H1 (cell line): ENCODE results near the gene SRSF12.

ENCODE experiments used
- CEBPB ChIP-seq: IDR thresholded peaks from 2 replicates; pipeline ENCODE4 v1.6.1; 2012; ENCODE audit warnings: low read depth, low read length
- SIX5 ChIP-seq: IDR thresholded peaks from 2 replicates; pipeline ENCODE4 v1.6.1; 2011; ENCODE audit warnings: mild to moderate bottlenecking, low read depth, low read length
- TAF1 ChIP-seq: IDR thresholded peaks from 2 replicates; pipeline ENCODE4 v1.6.1; 2011; ENCODE audit warnings: mild to moderate bottlenecking, low read depth, low read length
- TF ChIP-seq, protein P1 (sequence below), 3 experiments: IDR thresholded peaks; 1 replicate in 2 of 3; 2 replicates in 1 of 3; pipeline versions ENCODE4 v1.5.1 to v1.6.1; 2011; ENCODE audit warnings: low read length in 3 of 3, mild to moderate bottlenecking in 3 of 3, inconsistent platforms in 2 of 3, low read depth in 1 of 3, moderate library complexity in 1 of 3; ENCODE audit not compliant: insufficient read depth in 1 of 3; ENCODE audit errors: control extremely low read depth in 1 of 3

DNA sequence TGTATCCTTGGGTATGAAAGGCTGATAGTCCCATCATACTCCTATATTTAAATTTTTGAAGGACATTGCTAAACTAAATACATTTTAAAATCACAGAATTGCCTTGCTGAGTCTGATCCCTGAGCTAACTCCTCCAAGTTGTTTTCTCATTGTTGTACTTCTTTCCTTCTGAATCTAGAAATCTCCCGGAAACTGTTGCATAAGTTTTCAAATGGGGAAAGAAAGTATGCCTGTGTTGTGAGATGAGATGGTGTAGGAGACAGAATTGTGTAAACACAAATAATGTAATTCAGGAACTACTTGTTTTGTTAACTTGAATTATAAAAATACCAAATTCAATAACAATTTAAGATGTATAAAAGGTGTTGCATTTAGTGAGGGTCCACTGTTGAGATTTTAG, 30.0 kb downstream of the SRSF12 start:
- TF ChIP-seq SIX5 (no peak), CEBPB (no peak), TAF1 (no peak)
- TF ChIP-seq, protein P1, sequence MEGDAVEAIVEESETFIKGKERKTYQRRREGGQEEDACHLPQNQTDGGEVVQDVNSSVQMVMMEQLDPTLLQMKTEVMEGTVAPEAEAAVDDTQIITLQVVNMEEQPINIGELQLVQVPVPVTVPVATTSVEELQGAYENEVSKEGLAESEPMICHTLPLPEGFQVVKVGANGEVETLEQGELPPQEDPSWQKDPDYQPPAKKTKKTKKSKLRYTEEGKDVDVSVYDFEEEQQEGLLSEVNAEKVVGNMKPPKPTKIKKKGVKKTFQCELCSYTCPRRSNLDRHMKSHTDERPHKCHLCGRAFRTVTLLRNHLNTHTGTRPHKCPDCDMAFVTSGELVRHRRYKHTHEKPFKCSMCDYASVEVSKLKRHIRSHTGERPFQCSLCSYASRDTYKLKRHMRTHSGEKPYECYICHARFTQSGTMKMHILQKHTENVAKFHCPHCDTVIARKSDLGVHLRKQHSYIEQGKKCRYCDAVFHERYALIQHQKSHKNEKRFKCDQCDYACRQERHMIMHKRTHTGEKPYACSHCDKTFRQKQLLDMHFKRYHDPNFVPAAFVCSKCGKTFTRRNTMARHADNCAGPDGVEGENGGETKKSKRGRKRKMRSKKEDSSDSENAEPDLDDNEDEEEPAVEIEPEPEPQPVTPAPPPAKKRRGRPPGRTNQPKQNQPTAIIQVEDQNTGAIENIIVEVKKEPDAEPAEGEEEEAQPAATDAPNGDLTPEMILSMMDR (IDR thresholded peaks at IDR 0.05; ENCODE audit: control extremely low read depth in 1 of 3, insufficient read depth in 1 of 3, low read depth in 1 of 3, low read length in 3 of 3) = no peak
